Posterior vena cava (tissue), 2 donors: ENCODE measurements around the gene ZDHHC12. TPM values are rescaled to one million over a fixed set of nuclear protein-coding genes. Genes with fewer than 3 reads are reported as not detected.

Source experiments
- total RNA-seq, 2 donors: library from RNA; stranded (reverse); fragmentation: NEBNext Ultra II Directional; extraction: Animal tissue kit (Norgen Biotek cat#: 25700); gene quantifications; one replicate each; pipeline ENCODE4 v1.2.1, GENCODE V29; 2021
- donor health status: DM: yes; HTN: yes; CAD: no.
- donor health status: DM: yes; HTN: yes; CAD: no.

ZDHHC12 gene
- total RNA-seq, 2 donors from 2014 or later: 8.3 to 8.6 TPM

Other genes starting within 250 kb of the ZDHHC12 start
- 10 to 100 TPM; 14.6 to 15.5 TPM for gene GLE1, start 219.4 kb downstream of the ZDHHC12 start, total RNA-seq
- gene SPTAN1, start 171.5 kb downstream of the ZDHHC12 start, total RNA-seq: 100 to 1,000 TPM; 328 to 409 TPM
- gene DYNC2I2, start 67.3 kb downstream of the ZDHHC12 start, total RNA-seq: 10 to 100 TPM; 18.1 to 19.4 TPM
- 100 to 1,000 TPM; 189 to 240 TPM for gene SET, start 34.9 kb downstream of the ZDHHC12 start, total RNA-seq
- 10 to 100 TPM in 1 of 2 donors, 1 to 10 TPM in 1; 8.8 to 11.4 TPM for gene PKN3, start 21.6 kb downstream of the ZDHHC12 start, total RNA-seq
- 10 to 100 TPM; 28.1 to 28.9 TPM for gene ZER1, start 47.8 kb upstream of the ZDHHC12 start, total RNA-seq
- gene TBC1D13, start 63.1 kb upstream of the ZDHHC12 start, total RNA-seq: 10 to 100 TPM; 19.2 to 21.3 TPM
- gene ENDOG, start 94.4 kb upstream of the ZDHHC12 start, total RNA-seq: 10 to 100 TPM; 15.8 to 16.6 TPM
- 10 to 100 TPM; 23.3 to 24.8 TPM for gene SPOUT1, start 105.7 kb upstream of the ZDHHC12 start, total RNA-seq
- 1 to 10 TPM; 5.1 to 5.5 TPM for gene KYAT1, start 157.8 kb upstream of the ZDHHC12 start, total RNA-seq
- 10 to 100 TPM; 49.1 to 58.3 TPM for gene LRRC8A, start 158.0 kb upstream of the ZDHHC12 start, total RNA-seq
- gene PHYHD1, start 196.9 kb upstream of the ZDHHC12 start, total RNA-seq: 10 to 100 TPM; 11.4 to 24.8 TPM
- gene DOLK, start 223.5 kb upstream of the ZDHHC12 start, total RNA-seq: 1 to 10 TPM; 9.0 to 10.0 TPM
- gene NUP188, start 223.6 kb upstream of the ZDHHC12 start, total RNA-seq: 10 to 100 TPM; 33.2 to 34.1 TPM